ENCODE data around the gene BCHE. TPM values are rescaled to one million over a fixed set of nuclear protein-coding genes. Genes with fewer than 3 reads are reported as not detected.
A peak's percentile ranks its signal among the peaks of the same experiment; 100 is the strongest.

Gene BCHE
- total RNA-seq: 6.3 and 11.1 TPM in 2 replicates
- 16.2 and 27.0 TPM in 2 replicates for polyA plus RNA-seq

- Histone ChIP-seq H3K36me3 (no peaks in the 10 kb centered on the region), H3K9me3 (ENCODE audit: low read depth) (no peaks in the 10 kb centered on the region), H3K4me1 (ENCODE audit: low read depth) (no peaks in the 10 kb centered on the region), H3K4me3 (peak within 1 kb of the TSS; percentile 41), H3K27ac (peak within 1 kb of the TSS; percentile 29), H3K27me3 (no peaks in the 10 kb centered on the region)
- no peak for TF ChIP-seq CTCF (IDR thresholded peaks at IDR 0.05; ENCODE audit: low read depth, low read length)
- DNase-seq (ENCODE audit: low read depth in 1 of 2, low spot score in 1 of 2): peak; percentile 69 to 75
Measured at GRCh38 chr3:165837058-165837525, at the start of gene BCHE. Gene BCHE, minus strand, starts transcription at chr3:165837423. Its CDS starts 6,390 bp downstream, at chr3:165831033.

- no peak for DNase-seq (ENCODE audit: low read depth in 1 of 2, low spot score in 1 of 2)
- no peaks in the 10 kb centered on the region for H3K27me3 ChIP-seq
- H3K9me3 ChIP-seq (ENCODE audit: low read depth): no peaks in the 10 kb centered on the region
- no peaks in the 10 kb centered on the region for H3K36me3 ChIP-seq
- no peak for TF ChIP-seq CTCF (IDR thresholded peaks at IDR 0.05; ENCODE audit: low read depth, low read length)
- no peak overlapping the region for H3K27ac ChIP-seq
- no peak overlapping the region for H3K4me3 ChIP-seq
- no peaks in the 10 kb centered on the region for H3K4me1 ChIP-seq (ENCODE audit: low read depth)
Measured at GRCh38 chr3:165885558-165886270, 48.5 kb upstream of the BCHE start.

GRCh38 chr3:165884518-165884917 lies 47.3 kb upstream of the BCHE start:
- Histone ChIP-seq H3K36me3 (no peaks in the 10 kb centered on the region), H3K27me3 (no peaks in the 10 kb centered on the region), H3K27ac (no peak overlapping the region), H3K4me1 (ENCODE audit: low read depth) (no peaks in the 10 kb centered on the region), H3K4me3 (no peak overlapping the region), H3K9me3 (ENCODE audit: low read depth) (no peaks in the 10 kb centered on the region)
- TF ChIP-seq CTCF (IDR thresholded peaks at IDR 0.05; ENCODE audit: low read depth, low read length): no peak
- no peak for DNase-seq (ENCODE audit: low read depth in 1 of 2, low spot score in 1 of 2)

GRCh38 chr3:165883863-165884478 lies 46.7 kb upstream of the BCHE start:
- Histone ChIP-seq H3K27ac (no peak overlapping the region), H3K4me1 (ENCODE audit: low read depth) (no peaks in the 10 kb centered on the region), H3K27me3 (no peaks in the 10 kb centered on the region), H3K36me3 (no peaks in the 10 kb centered on the region), H3K9me3 (ENCODE audit: low read depth) (no peaks in the 10 kb centered on the region), H3K4me3 (no peak overlapping the region)
- DNase-seq (ENCODE audit: low read depth in 1 of 2, low spot score in 1 of 2): no peak
- TF ChIP-seq CTCF (IDR thresholded peaks at IDR 0.05; ENCODE audit: low read depth, low read length): no peak

GRCh38 chr3:165883117-165883516 lies 45.9 kb upstream of the BCHE start:
- no peaks in the 10 kb centered on the region for H3K4me1 ChIP-seq (ENCODE audit: low read depth)
- no peaks in the 10 kb centered on the region for H3K36me3 ChIP-seq
- TF ChIP-seq CTCF (IDR thresholded peaks at IDR 0.05; ENCODE audit: low read depth, low read length): no peak
- no peaks in the 10 kb centered on the region for H3K9me3 ChIP-seq (ENCODE audit: low read depth)
- DNase-seq (ENCODE audit: low read depth in 1 of 2, low spot score in 1 of 2): no peak
- H3K27me3 ChIP-seq: no peaks in the 10 kb centered on the region
- H3K4me3 ChIP-seq: no peak overlapping the region
- H3K27ac ChIP-seq: no peak overlapping the region
